GM19035 (cell line): Measurements from ENCODE around the gene AMDHD2.
"Not testable (repeated sequence)": the region's sequence is repeated elsewhere in the genome, so short reads cannot be mapped to it uniquely, and the experiment has no call there.

Experiments used
- ATAC-seq: cut with Tn5 transposase; IDR thresholded peaks from one replicate; pipeline ENCODE4 v1.9.1; 2021; ENCODE audit not compliant: unreplicated experiment

Gene AMDHD2

DNA sequence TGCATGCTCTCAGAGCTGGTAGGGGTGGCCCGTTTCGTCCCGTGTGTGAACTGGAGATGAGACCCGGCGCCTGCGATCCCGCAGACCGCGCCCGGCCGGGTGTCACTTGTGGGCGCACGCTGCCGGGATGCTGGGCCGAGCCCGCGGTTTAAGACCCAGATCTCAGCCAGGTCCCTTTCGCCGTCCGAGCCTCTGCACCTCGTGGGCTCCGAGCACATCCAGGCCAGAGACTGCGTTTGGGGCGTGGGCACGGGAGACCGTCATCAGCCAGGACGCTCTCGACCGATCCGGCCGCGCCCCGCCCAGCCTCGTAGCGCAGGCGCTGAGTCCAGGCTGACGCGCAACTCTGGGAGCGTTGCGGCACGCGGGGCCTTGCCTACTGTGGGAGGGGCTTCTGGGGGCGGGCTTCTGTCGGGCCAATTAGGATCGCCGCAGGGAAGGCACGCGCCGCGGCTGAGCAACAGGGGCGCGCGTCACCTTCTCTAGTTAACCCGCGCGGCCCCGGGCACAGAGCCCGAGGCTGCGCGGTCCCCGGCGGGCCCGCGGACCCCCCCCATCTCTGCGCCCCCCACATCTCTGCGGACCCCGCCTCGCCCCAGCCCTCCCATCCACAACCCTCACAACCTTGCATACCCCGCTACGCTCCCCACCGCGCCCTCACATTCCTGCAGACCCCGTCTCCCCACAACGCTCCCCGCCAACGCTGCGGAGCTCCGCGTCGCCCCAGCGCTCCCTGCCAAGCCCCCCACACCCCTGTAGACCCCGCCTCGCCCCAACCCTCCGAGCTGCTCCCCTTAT is 11.7 kb downstream of the AMDHD2 start:
- peak; percentile 78 for ATAC-seq

DNA sequence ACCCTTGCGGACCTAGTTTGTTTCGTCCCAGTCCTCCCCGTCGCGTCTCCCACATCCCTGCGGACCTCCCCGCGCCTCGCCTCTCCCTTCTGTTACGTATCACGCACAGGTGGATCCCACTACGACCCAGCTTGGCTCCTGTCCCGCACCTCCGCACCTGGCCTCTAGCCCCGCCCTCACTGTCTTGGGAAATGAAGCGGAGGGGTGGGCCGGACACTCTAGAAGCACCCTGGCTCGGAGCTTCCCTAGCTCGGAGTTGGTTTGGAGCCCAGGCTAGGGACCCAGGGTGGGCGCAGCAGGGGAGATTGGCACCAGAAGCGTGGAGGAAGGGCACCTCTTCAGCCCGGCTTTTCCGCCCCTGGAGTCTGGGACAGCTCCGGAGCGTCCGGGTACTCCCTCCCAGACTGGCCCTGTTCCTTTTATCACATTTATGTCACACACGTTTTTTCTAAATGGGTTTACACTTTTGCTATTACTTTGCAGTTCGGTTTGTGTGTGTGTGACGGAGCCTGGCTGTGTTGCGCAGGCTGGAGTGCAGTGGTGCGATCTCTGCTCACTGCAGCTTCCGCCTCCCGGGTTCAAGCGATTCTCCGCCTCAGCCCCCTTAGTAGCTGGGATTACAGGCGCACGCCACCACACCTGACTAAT is 12.4 kb downstream of the AMDHD2 start:
- no peak for ATAC-seq

DNA sequence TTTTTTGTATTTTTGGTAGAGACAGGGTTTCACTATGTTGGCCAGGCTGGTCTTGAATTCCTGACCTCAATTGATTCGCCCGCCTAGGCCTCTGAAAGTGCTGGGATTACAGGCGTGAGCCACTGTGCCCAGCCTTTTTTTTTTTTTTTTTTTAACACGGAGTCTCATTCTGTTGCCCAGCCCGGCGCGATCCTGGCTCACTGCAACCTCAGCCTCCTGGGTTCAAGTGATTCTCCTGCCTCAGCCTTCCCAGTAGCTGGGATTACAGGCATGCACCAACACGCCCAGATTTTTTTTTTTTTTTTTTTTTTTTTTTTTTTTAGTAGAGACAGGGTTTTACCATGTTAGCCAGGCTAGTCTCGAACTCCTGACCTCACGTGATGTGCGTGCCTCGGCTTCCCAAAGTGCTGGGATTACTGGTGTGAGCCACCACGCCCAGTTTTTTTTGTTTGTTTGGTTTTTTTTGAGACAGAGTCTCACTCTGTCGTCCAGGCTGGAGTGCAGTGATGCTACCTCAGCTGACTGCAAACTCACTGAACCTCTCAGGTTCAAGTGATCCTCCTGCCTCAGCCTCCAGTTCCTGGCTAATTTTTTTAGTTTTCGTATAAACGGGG is 13.1 kb downstream of the AMDHD2 start:
- not testable (repeated sequence) for ATAC-seq

DNA sequence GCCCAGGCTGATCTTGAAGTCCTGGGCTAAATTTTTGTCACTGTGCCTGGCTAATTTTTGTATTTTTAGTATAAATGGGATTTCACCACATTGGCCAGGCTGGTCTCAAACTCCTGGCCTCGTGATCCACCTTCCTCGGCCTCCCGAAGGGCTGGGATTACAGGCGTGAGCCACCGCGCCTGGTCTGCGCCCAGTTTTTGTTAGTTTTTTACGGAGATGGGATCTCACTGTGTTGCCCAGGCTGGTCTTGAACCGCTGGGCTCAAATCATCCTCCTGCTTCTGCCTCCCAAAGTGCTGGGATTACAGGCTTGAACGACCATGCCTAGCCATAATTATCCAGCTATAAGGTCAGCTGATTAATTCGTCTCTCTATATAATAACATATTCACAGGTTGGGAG is 13.7 kb downstream of the AMDHD2 start:
- no peak for ATAC-seq

DNA sequence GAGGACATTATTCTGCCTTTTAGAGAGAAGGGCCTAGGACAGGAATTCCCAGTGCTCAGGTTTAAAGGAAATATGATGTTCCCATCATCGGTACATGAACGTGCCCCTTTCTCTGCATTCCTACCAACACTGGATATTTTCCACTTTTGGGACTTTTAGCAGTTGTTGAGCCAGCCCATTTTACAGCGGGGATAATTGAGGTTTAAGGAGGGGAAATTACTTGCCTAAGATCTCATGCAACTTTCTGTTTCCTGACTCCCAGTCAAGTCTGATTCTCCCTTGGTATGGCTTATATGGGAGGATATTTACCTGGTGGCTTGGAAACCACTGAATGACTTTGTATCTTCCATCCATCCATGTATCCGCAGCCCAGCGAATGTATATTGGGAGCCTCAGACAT is 14.2 kb downstream of the AMDHD2 start:
- not testable (repeated sequence) for ATAC-seq

DNA sequence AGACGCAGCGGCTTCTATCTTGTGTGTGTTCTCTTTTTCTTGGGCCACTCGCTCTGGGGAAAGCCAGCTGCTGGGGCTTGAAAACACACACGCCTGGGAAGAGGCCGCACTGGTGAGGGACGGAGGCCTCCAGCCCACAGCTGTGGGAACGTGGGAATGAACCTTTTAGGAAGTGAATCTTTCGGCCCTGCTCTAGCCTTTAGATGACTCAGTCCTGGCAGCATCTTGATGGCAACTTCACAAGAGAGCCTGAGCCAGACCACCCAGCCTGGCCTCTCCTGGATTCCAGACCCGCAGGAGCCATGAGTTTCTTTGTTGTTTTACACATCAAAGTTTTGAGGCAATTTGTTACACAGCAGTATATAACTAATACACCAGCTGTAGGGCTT is 15.4 kb downstream of the AMDHD2 start:
- ATAC-seq = no peak

DNA sequence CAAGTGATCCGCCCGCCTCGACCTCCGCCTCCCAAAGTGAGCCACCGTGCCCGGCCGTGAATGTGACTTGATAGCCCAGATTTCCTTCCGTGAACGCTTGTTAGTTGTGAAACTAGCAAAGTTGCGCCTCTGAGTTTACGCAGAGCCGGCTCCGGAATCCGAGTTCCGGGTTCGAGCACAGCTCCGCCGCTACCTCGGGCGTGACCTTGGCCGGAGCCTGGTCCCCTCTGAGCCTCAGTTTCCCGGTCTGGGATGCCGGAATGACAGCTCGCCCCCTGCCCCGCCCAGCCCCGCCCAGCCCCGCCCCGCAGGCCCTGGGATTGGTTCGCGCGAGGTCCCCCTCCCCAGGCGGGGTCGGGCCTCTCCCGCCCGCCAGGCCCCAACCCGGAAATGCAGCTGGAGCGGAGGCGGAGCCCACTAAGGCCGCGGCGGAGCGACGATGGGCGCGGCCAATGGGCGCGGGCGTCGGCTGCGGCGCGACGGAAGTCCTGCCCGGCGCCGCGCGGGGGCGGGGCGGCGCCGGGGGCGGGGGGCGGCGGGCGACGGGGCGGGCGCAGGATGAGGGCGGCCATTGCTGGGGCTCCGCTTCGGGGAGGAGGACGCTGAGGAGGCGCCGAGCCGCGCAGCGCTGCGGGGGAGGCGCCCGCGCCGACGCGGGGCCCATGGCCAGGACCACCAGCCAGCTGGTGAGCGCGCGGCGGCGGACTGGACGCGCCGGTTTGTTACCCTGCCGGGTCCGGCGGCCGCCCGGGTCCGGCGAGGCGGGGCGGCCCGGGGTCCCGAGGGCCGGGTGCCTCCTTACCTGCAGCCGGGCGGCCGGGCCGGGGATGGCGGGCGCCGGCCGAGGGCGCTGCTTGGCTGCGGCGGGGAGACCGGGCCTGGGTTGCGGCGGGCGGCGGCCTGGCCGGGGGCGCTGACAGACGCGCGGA is 17.5 kb downstream of the AMDHD2 start, which contains the start of gene PDPK1:
PDPK1 (plus strand) TSS at position 571 of the 929 bp plus-strand sequence; CDS start at position 663, 92 bp downstream.
- ATAC-seq = peak; percentile 85

DNA sequence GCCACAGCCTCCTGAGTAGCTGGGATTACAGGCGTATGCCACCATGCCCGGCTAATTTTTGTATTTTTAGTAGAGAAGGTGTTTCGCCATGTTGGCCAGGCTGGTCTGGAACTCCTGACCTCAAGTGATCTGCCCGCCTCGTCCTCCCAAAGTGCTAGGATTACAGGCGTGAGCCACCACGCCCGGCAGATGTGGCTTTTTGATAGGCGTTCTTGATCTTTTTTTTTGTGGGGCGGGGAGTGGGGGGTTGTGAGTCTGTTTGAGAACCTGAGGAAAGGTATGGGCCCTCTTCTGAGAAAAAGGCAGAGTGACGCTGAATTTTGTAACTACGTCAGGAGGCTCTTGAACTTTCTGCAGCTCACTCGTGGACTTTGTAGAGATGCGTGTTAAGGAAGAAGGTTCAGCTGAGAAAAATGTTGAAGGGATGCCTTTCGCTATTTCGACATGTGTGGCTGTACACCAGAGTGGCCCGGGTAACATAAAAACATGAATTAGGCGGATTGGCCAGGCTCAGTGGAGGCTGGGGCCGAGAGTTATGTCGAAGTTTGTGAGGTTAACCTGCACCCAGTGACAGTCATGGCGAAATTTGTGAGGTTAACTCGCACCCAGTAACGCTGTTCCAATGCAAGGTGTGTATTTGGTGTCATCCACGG is 19.1 kb downstream of the AMDHD2 start:
- not testable (repeated sequence) for ATAC-seq

DNA sequence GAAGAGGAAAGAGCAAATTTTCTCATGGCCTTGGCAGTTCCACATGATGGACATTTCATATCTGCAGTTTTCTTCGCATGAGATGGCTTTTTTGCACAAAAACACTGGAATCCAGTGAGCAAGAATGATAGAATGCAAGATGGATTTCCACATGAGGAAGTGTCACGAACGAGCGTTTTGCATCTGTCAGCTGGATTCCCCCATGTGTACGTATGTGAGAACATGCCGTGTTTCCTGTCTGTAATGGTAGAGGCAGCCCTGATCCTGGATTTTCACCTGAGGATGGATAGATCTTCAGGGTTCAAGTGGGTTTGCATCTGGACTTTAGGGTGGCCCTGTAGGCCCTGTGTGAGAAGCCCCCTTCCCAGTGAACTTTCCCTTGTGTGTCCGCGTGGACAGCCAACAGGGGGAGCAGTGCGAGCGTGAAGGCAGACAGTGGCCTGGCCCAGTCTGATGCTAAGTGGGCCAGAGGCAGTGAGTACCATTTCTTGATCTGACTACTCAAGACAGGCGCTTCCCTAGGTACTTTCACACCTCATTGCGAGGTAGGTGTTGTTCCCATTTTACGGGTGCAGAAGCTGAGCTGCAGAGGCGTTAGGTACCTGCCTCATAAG is 19.8 kb downstream of the AMDHD2 start:
- ATAC-seq = not testable (repeated sequence)

DNA sequence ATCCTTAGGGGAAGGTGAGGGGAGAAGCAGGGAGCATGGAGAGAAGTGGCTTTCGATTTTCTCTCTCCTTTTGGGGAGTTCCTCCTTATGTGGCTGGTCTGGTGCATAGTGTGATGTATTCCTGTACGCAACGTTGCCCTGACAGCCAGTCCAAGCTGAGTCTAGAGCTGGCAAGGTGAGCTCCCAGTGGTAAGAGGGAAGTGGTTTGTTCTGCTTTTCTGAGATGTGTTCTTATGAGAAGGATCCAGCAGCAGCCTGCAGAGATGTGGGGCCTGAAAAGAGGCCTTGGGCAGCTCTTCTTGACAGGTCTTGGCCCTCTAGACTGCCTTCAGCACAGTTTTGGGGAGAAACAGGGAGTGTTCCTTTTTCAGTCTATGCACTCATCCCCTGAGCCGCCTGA is 20.7 kb downstream of the AMDHD2 start:
- not testable (repeated sequence) for ATAC-seq

DNA sequence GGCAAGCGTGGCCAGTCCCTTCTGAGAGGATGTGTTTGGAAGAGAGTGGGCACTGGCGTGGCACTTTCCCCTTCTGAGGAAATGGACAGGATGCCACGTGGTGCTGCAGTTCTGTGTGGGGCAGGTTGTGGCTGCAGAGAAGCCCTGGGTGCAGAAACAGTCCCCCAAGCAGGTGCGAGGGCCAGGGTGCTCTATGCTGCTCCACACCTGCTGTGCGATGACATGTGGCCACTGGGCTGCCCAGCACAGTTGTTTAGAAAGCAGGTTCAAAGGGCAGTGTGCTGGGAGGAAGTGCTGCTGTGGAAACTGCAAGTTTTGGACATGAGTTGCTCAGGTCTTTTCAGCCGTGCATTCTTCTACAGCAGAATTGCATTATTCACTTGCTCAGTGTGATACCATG is 21.2 kb downstream of the AMDHD2 start:
- not testable (repeated sequence) for ATAC-seq

DNA sequence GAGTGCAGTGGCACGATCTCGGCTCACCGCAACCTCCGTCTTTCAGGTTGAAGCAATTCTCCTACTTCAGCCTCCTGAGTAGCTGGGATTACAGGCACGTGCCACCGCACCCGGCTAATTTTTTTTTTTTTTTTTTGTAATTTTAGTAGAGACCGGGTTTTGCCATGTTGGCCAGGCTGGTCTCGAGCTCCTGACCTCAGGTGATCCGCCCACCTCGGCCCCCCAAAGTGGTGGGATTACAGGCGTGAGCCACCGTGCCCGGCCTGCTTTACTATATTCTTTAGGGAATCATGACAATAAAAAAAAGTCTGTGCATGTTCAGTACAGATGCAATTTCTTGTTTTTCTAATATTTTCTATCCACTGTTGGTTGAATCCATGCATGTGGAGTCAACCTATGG is 23.6 kb downstream of the AMDHD2 start:
- not testable (repeated sequence) for ATAC-seq

DNA sequence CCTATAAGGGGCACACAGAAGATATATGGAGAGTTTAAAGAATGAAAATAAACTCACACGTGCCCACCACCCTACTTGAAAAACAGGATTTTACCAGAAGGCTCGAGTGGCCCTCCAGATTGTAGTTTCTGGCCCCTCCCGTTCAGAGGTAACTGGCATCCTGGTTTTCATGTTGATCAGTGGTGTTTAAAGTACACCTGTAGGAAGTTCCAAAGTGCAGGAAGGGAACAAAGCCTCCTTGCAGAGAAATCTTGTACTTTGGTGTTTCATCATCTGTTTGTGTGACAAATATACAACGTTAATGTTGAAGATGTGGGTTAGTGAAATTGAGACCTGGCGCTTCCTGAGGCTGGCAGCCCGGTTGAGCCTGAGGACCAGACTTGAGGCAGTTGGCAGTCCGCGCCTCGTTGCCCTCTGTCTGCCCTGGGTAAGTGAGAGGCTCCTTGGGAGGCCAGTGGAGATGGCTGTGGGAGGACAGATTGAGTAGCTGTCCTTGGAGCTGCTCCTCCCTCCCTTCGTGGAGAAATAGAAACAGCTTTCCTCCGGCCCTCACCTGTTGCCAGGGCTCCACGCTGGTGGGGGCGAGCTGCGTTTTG is 30.2 kb downstream of the AMDHD2 start:
- ATAC-seq = not testable (repeated sequence)

DNA sequence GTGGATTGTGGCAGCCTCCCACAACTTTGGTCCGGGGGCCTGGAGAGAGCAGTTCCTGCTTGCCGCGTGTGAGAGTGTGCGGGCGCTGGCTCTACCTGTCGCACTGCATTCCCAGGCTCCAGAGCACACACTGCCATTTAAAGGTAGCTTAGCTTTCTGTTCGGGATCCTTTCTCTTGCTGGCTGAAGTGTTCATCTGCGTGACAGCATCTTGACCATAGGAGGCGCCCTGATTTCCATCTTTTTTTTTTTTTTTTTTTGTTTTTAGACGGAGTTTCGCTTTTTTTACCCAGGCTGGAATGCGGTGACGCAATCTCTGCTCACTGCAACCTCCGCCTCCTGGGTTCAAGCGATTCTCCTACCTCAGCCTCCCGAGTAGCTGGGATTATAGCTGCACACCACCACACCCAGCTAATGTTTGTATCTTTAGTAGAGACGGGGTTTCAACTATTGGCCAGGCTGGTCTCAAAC is 31.3 kb downstream of the AMDHD2 start:
- ATAC-seq = not testable (repeated sequence)

DNA sequence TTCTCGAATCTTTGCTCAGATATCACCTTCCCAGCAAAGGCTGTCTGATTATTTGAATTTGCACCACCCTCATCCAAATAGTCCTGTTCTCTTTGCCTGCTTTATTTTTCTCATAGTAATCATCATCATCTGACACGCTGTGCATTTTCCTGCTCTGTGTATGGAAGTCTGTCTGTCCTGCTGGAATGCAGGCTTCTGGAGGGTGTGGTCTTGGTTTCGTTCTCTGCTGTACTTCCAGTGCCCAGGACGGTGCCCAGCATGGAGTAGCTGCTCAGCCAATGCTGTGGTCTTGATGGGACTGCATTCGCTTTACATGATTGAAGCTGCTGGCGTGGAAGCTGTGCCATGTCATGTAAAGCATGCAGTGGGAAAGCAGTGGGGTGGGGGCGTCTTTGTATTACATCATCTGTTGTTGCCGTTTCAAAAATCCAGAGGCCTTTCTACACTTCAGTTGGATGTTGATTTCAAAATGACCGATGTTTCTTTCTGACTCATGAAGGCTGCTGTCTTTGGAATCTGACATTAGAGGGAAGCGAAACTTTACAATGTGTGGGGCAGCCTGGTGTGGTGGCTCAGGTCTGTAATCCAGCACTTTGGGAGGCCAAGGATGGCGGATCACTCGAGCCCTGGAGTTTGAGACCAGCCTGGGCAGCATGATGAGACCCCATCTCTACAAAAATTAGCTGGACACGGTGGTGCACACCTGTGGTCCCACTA is 34.7 kb downstream of the AMDHD2 start:
- ATAC-seq = not testable (repeated sequence)

DNA sequence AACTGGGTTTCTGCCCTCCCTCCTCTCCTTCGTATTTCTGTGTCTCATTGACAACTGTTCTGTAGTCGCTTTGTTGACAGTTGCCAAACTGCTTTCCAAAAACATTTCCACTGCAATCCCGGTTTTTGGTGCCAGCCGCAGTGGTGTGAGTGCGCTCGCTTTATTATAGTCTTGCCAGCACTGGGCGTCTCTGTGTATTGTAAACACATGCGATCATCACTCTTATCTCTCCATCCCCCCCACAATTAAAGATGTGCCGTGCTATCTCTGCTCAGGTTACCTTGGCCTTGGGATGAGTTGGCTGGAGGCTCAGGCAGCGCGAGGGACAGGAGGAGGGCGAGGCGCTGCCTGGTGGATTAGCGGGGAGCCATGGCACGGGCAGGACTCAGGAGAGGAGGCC is 37.0 kb downstream of the AMDHD2 start:
- ATAC-seq = not testable (repeated sequence)

DNA sequence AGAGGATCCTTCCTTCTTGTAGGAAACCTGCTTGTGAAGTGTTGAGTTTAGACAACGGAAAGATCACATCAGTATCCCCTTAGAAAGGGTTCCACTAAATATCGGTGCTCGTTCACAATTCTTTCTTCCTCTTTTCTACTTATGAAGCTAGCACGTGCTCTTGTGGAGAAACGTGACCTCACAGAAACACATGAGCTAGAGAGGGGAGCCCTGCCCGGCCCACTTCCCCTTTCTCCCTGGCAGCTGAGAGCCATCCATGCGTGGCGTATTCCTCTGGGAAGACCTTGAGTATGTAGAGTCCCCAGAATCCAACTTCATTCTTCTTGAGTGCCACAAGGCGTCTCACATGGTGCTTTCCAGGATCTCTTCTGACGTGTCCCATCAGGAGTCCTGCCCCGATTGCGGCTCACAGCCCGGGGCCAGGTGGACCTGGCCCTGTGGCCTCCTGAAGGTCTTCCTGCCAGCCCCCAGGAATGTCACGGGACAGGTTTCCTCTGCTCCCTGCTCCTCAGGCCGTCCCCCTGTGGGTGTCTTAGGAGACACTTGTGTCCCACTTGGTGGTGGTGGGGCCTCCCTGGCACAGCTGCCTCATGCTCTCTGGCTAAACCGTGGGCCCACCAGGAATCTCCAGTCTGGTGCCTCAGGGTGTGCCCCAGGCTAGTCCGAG is 40.1 kb downstream of the AMDHD2 start:
- not testable (repeated sequence) for ATAC-seq

DNA sequence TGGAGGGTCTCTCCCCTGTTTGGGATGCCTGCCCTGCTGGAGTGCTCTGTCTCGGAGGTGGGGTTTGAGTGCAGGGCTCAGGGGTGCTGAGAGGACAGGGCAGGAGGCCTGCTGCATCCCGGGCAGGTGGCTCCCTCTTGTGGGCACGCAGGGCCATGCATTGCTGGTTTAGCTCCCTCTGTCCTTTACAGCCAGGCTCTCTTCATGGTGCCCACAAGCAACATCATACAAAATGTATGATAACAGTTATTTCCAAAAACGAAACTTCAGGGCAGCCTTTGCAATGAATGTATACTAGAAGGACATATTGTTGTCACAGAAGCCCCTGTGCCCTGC is 40.6 kb downstream of the AMDHD2 start:
- not testable (repeated sequence) for ATAC-seq
